Activated CD4-positive, alpha-beta T cell treated with anti-CD3 and anti-CD28 coated beads for 36 hours (primary cell): ENCODE measurements around the gene NCR2. TPM values are rescaled to one million over a fixed set of nuclear protein-coding genes. Genes with fewer than 3 reads are reported as not detected.

ENCODE experiments used
- ATAC-seq: fragments of 200-7000 bp; cut with Tn5 transposase; one replicate; pipeline ENCODE4 v1.10.0; 2021; ENCODE audit warnings: mild to moderate bottlenecking, moderate library complexity
- CTCF ChIA-PET: fragments of 350-600 bp; sonication (Branson Sonifier 250); formaldehyde crosslinking; loops from one replicate; lab custom pipeline; 2021; ENCODE audit warnings: antibody characterized with exemption; lab: Charles Lee
- POLR2A ChIA-PET: fragments of 350-600 bp; sonication (Branson Sonifier 250); formaldehyde crosslinking; loops from one replicate; lab custom pipeline; 2021; ENCODE audit warnings: antibody characterized with exemption, inconsistent platforms; lab: Charles Lee
- DNase-seq: peaks from one replicate; pipeline ENCODE4 v3.0.0-alpha.2; 2020
- H3K27ac Mint-ChIP-seq: one replicate; pipeline ENCODE4 v1.8.0; 2021; ENCODE audit warnings: mixed read lengths
- H3K27me3 Mint-ChIP-seq: one replicate; pipeline ENCODE4 v1.8.0; 2021; ENCODE audit warnings: mixed read lengths
- H3K36me3 Mint-ChIP-seq: one replicate; pipeline ENCODE4 v1.8.0; 2021; ENCODE audit warnings: low read depth, mixed read lengths
- H3K4me1 Mint-ChIP-seq: one replicate; pipeline ENCODE4 v1.8.0; 2021; ENCODE audit warnings: mixed read lengths
- H3K4me3 Mint-ChIP-seq: one replicate; pipeline ENCODE4 v1.8.0; 2021; ENCODE audit warnings: mild to moderate bottlenecking, moderate library complexity, mixed read lengths
- H3K9me3 Mint-ChIP-seq: one replicate; pipeline ENCODE4 v1.8.0; 2021; ENCODE audit warnings: low read depth, mixed read lengths
- intact Hi-C, 2 experiments: fragments of 100-400 bp; cut with DNase I in 1 of 2; cut with micrococcal nuclease in 1 of 2; formaldehyde crosslinking; loops; one replicate each; pipeline versions ENCODE4 v1.14.2 to v1.15.1; 2022 to 2024; cut with DNase I, micrococcal nuclease
- total RNA-seq, 2 experiments: library from RNA; stranded (reverse); gene quantifications; one replicate each; pipeline ENCODE4 v1.2.3, GENCODE V29; 2021

Gene NCR2
- total RNA-seq, 2 experiments from 2014 or later: not detected

DNA sequence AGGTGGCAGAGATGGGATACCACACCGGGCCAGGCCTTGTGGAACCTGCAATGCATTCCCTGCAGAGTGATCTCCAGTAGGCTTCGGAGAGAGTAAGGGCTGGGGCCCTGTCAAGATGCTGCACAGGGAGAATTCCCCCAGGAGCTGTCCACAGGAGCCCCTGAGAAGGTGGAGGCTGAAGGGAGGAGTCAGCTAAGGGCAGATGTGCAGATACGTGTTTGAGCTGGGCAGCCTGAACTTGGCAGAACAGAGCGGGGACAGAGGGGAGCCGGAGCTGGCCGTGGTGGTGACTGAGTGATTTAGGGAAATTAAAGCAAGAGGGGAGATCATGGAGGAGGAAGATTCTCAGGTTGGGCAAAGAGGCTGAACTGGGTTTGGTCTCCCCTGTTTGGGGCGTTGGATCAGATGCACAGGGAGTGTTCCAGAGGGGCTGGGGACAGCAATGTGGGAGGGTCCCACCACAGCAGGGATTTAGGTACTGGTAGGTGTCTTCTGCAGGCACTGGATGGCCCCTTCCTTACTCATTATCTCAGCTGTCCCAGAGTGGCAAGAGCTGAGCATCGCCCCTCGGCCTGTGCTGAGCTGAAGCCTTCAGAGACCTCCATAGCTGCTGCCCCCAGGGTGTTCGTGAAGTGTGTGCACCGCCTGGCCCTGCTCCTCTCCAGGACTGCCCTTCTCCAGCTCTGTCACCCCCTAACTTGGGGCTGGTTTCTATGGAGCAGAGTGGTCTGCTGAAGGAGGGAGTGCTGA lies 3.8 kb upstream of the NCR2 start:
- Mint-ChIP-seq H3K27ac (no peak overlapping the region), H3K4me1 (peaks cover 33% of the 10 kb centered on the region), H3K27me3 (no peaks in the 10 kb centered on the region), H3K9me3 (no peaks in the 10 kb centered on the region), H3K4me3 (no peak overlapping the region), H3K36me3 (no peaks in the 10 kb centered on the region)
- ATAC-seq: no peak
- ChIA-PET POLR2A (interaction anchor here (0.6 kb wide), 1 partner anchor 1440 kb away, joined by 4 read pairs; no protein-coding TSS in a partner anchor), CTCF (interaction anchor here (0.9 to 4.5 kb wide), 4 partner anchors 12 to 36 kb away, joined by 3 to 27 read pairs (median 3); no protein-coding TSS in a partner anchor)
- no peak for DNase-seq
- intact Hi-C loops: no loop called here

DNA sequence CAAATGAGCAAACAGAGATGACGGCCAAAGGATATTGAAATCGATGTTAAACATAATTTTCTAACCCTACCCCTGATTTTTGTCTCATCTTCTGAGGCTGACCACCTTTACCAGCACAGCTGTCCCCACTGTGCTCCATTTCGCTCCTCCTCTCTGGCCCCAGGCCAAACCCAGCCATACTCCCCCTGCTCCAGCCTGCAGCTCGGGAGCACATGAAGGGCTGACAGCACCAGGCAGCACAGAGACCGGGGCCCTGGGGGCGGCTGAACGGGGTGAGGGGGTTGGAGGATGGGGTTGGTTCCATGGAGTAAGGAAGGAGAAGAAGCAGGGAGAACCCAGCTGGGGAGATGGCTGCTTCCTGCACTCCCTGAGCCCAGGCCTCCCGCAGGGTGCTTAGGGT lies 3.2 kb upstream of the NCR2 start:
- no peak overlapping the region for H3K27ac Mint-ChIP-seq
- CTCF ChIA-PET: interaction anchor here (0.9 to 4.5 kb wide), 6 partner anchors 10 to 36 kb away, joined by 3 to 27 read pairs (median 4); no protein-coding TSS in a partner anchor
- H3K36me3 Mint-ChIP-seq: no peaks in the 10 kb centered on the region

DNA sequence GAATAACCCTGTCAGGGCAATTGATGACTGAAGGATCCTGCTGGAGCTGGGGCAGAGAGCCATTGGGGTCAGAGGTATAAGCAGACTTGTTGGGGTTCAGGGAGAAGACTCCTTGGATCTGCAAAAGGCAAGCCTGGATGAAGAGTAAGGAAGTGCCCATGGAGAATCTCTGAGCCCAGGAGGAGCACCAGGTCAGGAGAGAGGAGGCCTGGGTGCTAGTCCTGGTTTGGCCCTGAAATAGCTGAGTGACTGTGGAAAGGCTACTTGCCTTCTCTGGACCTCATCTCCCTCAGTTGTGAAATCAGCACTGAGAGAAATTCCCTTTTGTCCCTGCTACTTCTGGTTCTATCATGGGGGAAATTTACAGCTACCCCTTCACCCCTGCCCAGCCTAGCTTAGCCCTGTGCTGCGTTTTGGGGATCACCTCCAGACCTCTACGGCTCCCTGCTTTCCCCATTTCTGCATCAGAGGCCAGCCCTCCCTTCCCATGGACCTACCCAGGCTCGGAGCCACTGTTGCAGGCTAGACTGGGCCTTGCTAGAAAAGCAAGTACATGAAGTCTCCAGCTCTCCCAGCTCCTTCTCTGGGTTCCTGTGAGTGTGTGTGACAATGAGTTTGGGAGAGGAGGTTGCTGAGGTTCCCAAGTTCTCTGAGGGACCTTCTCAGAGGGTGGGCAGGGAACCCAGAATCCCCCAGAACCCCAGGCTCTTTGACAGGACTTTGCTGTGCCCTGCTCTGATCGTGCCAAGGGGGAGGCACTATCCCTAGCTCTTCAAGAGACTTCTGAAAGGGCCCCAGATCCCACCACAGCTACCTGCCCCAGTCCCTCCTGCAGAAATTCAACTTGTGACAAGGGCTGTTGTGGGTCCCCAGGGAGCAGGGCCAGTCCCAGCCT lies 2.3 kb upstream of the NCR2 start:
- Mint-ChIP-seq H3K36me3 (no peaks in the 10 kb centered on the region), H3K27me3 (no peaks in the 10 kb centered on the region), H3K9me3 (no peaks in the 10 kb centered on the region), H3K4me3 (peak overlapping the region; percentile 4), H3K27ac (peak overlapping the region; percentile 77), H3K4me1 (peaks cover 33% of the 10 kb centered on the region)
- DNase-seq: no peak
- POLR2A ChIA-PET: interaction anchor here (0.5 to 1.1 kb wide), 3 partner anchors 12 to 1128 kb away, joined by 3 to 4 read pairs (median 4); no protein-coding TSS in a partner anchor
- no peak for ATAC-seq
- intact Hi-C loops: no loop called here
- CTCF ChIA-PET: interaction anchor here (0.6 to 4.5 kb wide), 13 partner anchors 9 to 258 kb away, joined by 3 to 27 read pairs (median 4); no protein-coding TSS in a partner anchor

More for the DNA sequence above, 3.2 kb upstream of the NCR2 start:
- POLR2A ChIA-PET: no interaction called here
- ATAC-seq (no peak), DNase-seq (no peak)
- Mint-ChIP-seq H3K9me3 (no peaks in the 10 kb centered on the region), H3K4me3 (no peak overlapping the region), H3K27me3 (no peaks in the 10 kb centered on the region), H3K4me1 (peaks cover 33% of the 10 kb centered on the region)
- intact Hi-C loops: no loop called here

DNA sequence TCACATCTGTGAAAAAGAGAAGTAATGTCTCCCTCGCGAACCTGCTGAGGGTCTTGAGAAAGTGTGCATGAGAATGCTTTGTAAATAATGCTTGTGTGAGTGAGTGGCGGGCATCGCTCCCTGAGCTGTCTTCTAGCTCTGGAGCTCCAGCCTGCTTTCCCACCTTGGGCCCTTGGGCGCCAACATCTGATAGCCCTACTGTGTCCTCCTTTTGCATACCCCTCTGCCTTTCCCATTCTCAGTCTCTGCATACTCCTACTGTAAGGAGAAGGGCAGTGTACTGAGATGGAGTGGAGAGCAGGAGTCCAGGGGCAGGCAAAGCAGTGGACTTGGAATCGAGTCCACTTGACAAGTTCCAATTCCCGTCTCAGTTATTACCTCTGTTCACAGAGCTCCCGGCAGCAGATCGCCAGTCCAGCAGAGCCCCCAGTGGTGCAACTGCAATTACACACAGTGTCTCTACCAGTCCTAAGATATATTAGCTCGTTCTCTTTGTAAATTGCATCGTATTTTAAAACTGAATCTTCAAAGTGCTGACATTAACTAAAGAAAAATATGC lies 847 bp upstream of the NCR2 start:
- ChIA-PET POLR2A (interaction anchor here (1.1 kb wide), 1 partner anchor 134 kb away, joined by 4 read pairs; no protein-coding TSS in a partner anchor), CTCF (interaction anchor here (0.6 to 4.5 kb wide), 12 partner anchors 13 to 347 kb away, joined by 3 to 27 read pairs (median 5); no protein-coding TSS in a partner anchor)
- intact Hi-C loops: no loop called here
- no peak for DNase-seq
- Mint-ChIP-seq H3K4me3 (no peak overlapping the region), H3K4me1 (peaks cover 33% of the 10 kb centered on the region), H3K27me3 (no peaks in the 10 kb centered on the region), H3K27ac (peak overlapping the region; percentile 73), H3K36me3 (no peaks in the 10 kb centered on the region), H3K9me3 (no peaks in the 10 kb centered on the region)
- peak; percentile 5 for ATAC-seq

DNA sequence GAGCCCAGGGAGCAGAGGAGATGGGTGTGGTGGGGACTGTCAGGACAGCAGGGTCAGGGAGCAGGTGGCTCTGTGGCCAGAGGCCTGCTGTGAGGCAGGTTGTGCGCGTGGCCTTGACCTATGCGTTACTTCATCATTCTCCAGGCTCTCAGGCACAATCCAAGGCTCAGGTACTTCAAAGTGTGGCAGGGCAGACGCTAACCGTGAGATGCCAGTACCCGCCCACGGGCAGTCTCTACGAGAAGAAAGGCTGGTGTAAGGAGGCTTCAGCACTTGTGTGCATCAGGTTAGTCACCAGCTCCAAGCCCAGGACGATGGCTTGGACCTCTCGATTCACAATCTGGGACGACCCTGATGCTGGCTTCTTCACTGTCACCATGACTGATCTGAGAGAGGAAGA lies 535 bp downstream of the NCR2 start:
- intact Hi-C loops: no loop called here
- ATAC-seq: no peak
- peaks cover 33% of the 10 kb centered on the region for H3K4me1 Mint-ChIP-seq
- H3K36me3 Mint-ChIP-seq: no peaks in the 10 kb centered on the region
- H3K27me3 Mint-ChIP-seq: no peaks in the 10 kb centered on the region
- no peak for DNase-seq
- no peak overlapping the region for H3K27ac Mint-ChIP-seq
- H3K4me3 Mint-ChIP-seq: no peak overlapping the region
- POLR2A ChIA-PET: interaction anchor here (0.6 kb wide), 1 partner anchor 37 kb away, joined by 6 read pairs; no protein-coding TSS in a partner anchor
- H3K9me3 Mint-ChIP-seq: no peaks in the 10 kb centered on the region
- CTCF ChIA-PET: interaction anchor here (0.6 to 4.5 kb wide), 3 partner anchors 29 to 1218 kb away, joined by 3 to 27 read pairs (median 3); no protein-coding TSS in a partner anchor

DNA sequence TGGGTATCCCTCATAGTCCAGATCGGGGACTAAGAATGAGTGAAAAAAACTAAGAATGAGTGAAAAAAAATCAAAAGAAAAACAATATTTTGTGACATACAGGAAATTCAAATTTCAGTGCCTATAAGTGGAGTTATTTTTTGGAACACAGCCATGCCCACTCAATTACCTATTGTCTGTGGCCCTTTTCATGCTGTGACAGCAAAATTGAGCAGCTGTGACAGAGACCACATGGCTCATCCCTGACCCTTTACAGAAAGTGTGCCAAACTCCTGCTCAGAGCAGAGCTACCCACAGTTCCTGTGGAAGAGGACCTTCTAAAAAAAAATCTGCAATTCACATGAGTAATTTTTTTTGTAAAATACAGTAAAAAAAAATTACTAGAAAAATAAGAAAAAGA lies 1.4 kb downstream of the NCR2 start:
- Mint-ChIP-seq H3K4me1 (peaks cover 33% of the 10 kb centered on the region), H3K4me3 (no peak overlapping the region), H3K27me3 (no peaks in the 10 kb centered on the region), H3K36me3 (no peaks in the 10 kb centered on the region), H3K9me3 (no peaks in the 10 kb centered on the region), H3K27ac (no peak overlapping the region)
- CTCF ChIA-PET: interaction anchor here (0.6 kb wide), 2 partner anchors 13 to 1217 kb away, joined by 3 read pairs; no protein-coding TSS in a partner anchor
- ATAC-seq (no peak), DNase-seq (no peak)
- intact Hi-C loops: no loop called here
- POLR2A ChIA-PET: no interaction called here

DNA sequence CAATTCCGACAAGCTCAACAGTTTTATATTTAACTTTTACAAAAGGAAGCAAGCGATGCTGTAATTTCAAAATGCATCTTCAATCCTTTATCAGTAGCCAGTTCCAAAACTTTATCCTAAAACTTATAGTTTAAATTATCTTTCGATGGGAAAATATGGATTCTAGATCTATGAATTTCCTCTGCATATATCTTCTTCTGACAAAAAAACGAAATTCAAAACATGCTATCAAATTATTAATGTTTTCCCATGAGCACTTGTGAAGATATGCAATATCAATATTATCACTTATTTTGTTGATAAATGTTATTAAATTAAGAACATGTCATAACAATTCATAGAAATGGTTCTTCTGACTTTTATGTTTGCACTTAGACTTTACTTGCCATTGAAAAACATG lies 2.3 kb downstream of the NCR2 start:
- no peaks in the 10 kb centered on the region for H3K36me3 Mint-ChIP-seq
- H3K4me3 Mint-ChIP-seq: no peak overlapping the region
- CTCF ChIA-PET: no interaction called here
- POLR2A ChIA-PET: no interaction called here
- H3K9me3 Mint-ChIP-seq: no peaks in the 10 kb centered on the region
- ATAC-seq (no peak), DNase-seq (no peak)
- H3K27ac Mint-ChIP-seq: no peak overlapping the region
- H3K27me3 Mint-ChIP-seq: no peaks in the 10 kb centered on the region
- H3K4me1 Mint-ChIP-seq: peaks cover 31% of the 10 kb centered on the region
- intact Hi-C loops: no loop called here

DNA sequence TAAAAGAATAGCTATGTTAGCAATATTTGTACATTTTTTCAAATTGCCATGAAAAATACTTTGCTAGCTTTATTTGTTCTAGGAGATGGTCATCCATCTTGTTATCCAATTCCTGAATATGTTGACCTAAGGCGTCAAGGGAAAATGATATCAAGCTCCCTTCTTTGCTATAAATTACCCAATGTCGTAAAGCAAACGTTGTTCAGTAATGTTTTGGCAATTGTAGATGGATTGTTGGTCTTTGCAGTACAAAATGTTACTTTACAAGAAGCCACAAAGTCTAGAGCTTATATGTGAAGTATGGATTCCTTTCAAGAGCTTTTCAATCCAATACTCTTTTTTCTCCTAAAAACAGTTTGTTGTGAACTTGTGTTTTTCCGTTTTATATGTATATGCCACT lies 3.3 kb downstream of the NCR2 start:
- Mint-ChIP-seq H3K4me3 (no peak overlapping the region), H3K36me3 (no peaks in the 10 kb centered on the region), H3K27me3 (no peaks in the 10 kb centered on the region), H3K27ac (no peak overlapping the region), H3K9me3 (no peaks in the 10 kb centered on the region), H3K4me1 (peaks cover 25% of the 10 kb centered on the region)
- ATAC-seq (no peak), DNase-seq (no peak)
- intact Hi-C loops: no loop called here
- ChIA-PET POLR2A (interaction anchor here (0.6 kb wide), 1 partner anchor 295 kb away, joined by 4 read pairs; no protein-coding TSS in a partner anchor), CTCF (interaction anchor here (0.5 to 0.8 kb wide), 3 partner anchors 11 to 271 kb away, joined by 3 read pairs; no protein-coding TSS in a partner anchor)

DNA sequence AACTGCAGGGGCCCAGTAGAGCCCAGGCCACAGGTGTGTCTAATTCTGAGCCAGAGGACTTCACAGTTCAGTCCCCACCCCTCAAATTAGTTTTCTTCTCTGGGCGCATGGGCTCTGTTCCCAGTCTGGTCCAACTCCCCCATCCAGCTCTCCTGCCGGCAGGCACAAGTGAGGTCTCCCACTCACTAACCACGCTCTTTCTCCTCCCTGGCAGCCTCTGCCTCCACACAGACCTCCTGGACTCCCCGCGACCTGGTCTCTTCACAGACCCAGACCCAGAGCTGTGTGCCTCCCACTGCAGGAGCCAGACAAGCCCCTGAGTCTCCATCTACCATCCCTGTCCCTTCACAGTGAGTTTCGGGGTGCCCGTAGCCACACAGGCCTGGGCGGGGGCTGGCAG lies 6.2 kb downstream of the NCR2 start:
- Mint-ChIP-seq H3K4me3 (no peak overlapping the region), H3K9me3 (no peaks in the 10 kb centered on the region), H3K27ac (no peak overlapping the region), H3K36me3 (no peaks in the 10 kb centered on the region), H3K4me1 (peaks cover 26% of the 10 kb centered on the region), H3K27me3 (no peaks in the 10 kb centered on the region)
- intact Hi-C loops: no loop called here
- DNase-seq: no peak
- CTCF ChIA-PET: interaction anchor here (1.1 kb wide), 1 partner anchor 9 kb away, joined by 4 read pairs; no protein-coding TSS in a partner anchor
- ATAC-seq: no peak
- POLR2A ChIA-PET: no interaction called here

DNA sequence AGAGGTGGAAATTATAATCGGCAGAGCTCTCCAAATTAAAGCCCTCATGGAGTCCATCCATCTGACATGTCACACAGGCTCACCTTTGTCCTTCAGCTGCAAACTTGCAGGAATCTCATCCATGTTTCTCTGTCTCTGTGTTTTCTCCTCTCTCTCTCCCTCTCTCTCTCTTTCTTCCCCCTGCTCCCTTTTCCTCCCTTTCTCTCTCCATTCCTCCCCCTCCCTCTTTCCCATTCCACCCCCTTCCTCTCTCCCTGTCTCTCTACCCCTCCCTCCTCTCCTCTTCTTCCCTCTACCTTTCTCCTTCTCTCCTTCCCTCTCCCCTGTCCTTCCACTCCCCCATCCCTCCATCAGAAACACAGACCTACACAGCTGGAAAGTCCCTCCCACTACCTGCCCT lies 6.8 kb downstream of the NCR2 start:
- Mint-ChIP-seq H3K4me3 (no peak overlapping the region), H3K27ac (no peak overlapping the region), H3K4me1 (peaks cover 26% of the 10 kb centered on the region), H3K36me3 (no peaks in the 10 kb centered on the region), H3K9me3 (no peaks in the 10 kb centered on the region), H3K27me3 (no peaks in the 10 kb centered on the region)
- CTCF ChIA-PET: interaction anchor here (1.1 kb wide), 1 partner anchor 9 kb away, joined by 4 read pairs; no protein-coding TSS in a partner anchor
- intact Hi-C loops: no loop called here
- ATAC-seq (no peak), DNase-seq (no peak)
- POLR2A ChIA-PET: no interaction called here
